ENCODE results near the gene TNIP2. TPM values are rescaled to one million over a fixed set of nuclear protein-coding genes. Genes with fewer than 3 reads are reported as not detected.
A peak's percentile ranks its signal among the peaks of the same experiment; 100 is the strongest.

TNIP2 gene
- total and polyA plus RNA-seq, 2 of the 8 experiments (the other 6 are each of a cell fraction or from before 2014, with no cell fraction given) = 23.7 to 37.7 TPM

DNA sequence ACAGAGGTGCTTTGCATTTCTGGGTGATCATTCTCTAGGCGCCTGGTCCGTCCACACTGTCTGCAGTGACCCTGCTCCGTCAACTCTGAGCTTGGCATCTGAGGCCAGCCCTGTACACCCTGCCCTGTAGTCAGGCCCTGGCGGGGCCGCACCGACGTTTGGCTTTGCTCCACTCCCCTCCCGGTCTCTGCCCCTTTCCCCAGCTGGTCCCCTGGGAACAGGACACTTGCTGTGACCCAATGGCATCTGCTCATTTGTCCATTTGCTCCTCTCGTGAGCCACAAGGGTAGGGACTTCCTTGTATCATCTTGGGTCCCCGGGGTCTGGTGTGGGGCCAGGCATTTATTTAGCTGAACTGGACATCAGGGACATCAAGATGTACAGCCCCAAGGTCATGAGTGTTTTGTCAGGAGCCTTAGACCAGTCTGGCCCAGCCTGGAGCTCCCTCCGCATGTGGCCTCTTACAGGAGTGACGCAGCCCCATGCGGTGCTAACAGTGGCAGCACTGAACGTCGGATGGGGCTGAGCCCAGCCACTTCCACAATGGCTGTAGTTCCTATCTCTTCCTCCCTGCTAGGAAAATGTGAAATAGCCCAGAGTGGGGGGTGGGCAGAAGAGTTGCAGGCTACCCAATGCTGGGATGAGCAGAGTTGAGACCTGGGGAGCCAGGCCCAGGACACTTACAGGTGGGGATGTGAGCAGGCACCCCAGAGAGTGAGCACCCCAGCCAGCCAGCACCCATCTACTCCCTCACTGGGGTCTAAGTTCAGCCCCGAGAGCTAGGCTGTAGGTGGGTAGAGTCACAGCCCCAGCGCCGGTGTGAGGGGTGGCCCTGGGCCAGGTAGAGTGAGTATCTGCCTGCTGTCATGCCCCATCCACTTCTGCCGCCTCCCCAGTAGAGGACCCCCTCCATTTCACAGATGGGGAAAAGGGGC lies 34.7 kb upstream of the TNIP2 start:
- no peak overlapping the region for H2BK120ac ChIP-seq (replicated peaks; ENCODE audit: low read depth, low read length)
- no peak overlapping the region for H3K56ac ChIP-seq (replicated peaks; ENCODE audit: insufficient read length, low read depth, low read length)
- H3K36me3 ChIP-seq (ENCODE audit: control insufficient read depth in 2 of 4, insufficient read depth in 4 of 4, low read length in 3 of 4) = no peaks in the 10 kb centered on the region
- peaks cover 0 to 19% (median 12%) of the 10 kb centered on the region in 4 experiments; a peak in 5 of 7 replicates for H3K27me3 ChIP-seq (replicated peaks in 1 of 4; ENCODE audit: control insufficient read depth in 3 of 4, extremely low read depth in 1 of 4, insufficient read depth in 3 of 4, low read length in 3 of 4)
- 79% methylated on average over 19 of the region's 19 CpGs; no CpG with 5 or more reads in 1 of the 2 experiments for WGBS, 2 experiments (ENCODE audit: extremely low coverage in 1 of 2, insufficient coverage in 1 of 2, insufficient read length in 1 of 2, insufficient replicate concordance in 2 of 2, low coverage in 1 of 2, low lambda C conversion rate in 2 of 2, missing lambda C conversion rate in 1 of 2)
- no peak overlapping the region for H3K23ac ChIP-seq (ENCODE audit: insufficient read length)
- no peak overlapping the region for H2BK5ac ChIP-seq (ENCODE audit: low read depth, low read length)
- H4K8ac ChIP-seq (ENCODE audit: extremely low read depth, insufficient read depth, low read length) = peak overlapping the region; percentile 43; the same call in 1 of the 2 replicates
- H3K4ac ChIP-seq (replicated peaks; ENCODE audit: insufficient read length, low read depth, low read length) = no peak overlapping the region
- H3K9me3 ChIP-seq (ENCODE audit: insufficient read depth in 2 of 2, low read depth in 1 of 2, low read length in 1 of 2) = no peaks in the 10 kb centered on the region; a peak in 1 of 4 replicates
- peak overlapping the region; percentile 41 for H4K91ac ChIP-seq (replicated peaks; ENCODE audit: insufficient read length, low read length)
- H3K4me3 ChIP-seq (ENCODE audit: extremely low read depth in 1 of 4, insufficient read depth in 2 of 4, low read depth in 3 of 4, low read length in 4 of 4) = no peak overlapping the region
- H4K20me1 ChIP-seq (replicated peaks in 1 of 2; ENCODE audit: control insufficient read depth in 1 of 2, insufficient read depth in 2 of 2, low read length in 2 of 2) = peaks cover 2 to 3% of the 10 kb centered on the region in 2 experiments
- no peaks in the 10 kb centered on the region; the same call in 1 of the 2 replicates for H3K23me2 ChIP-seq (ENCODE audit: low read depth, low read length)
- H3K79me2 ChIP-seq (ENCODE audit: control insufficient read depth in 1 of 2, insufficient read depth in 2 of 2, low read length in 2 of 2) = no peaks in the 10 kb centered on the region
- no peak overlapping the region for H3K27ac ChIP-seq (ENCODE audit: low read depth, low read length)
- DNase-seq (ENCODE audit: low read depth in 1 of 2, low spot score in 2 of 2) (no peak), FAIRE-seq (no peak)
- H2AFZ ChIP-seq (ENCODE audit: low read length) = no peak overlapping the region
- H3K79me1 ChIP-seq (ENCODE audit: low read depth, low read length) = 0 out of 2 replicates have a peak, but pooled peaks cover 2% of the 10 kb centered on the region
- ChIA-PET CTCF (ENCODE audit: partially characterized antibody) (interaction anchor here (0.8 to 1.5 kb wide), 3 partner anchors 10 to 33 kb away, joined by 3 to 5 read pairs (median 3); no protein-coding TSS in a partner anchor), POLR2A (ENCODE audit: partially characterized antibody) (interaction anchor here (0.6 to 2.6 kb wide), 6 partner anchors 11 to 38 kb away, joined by 3 to 10 read pairs (median 6); no protein-coding TSS in a partner anchor)
- H2BK15ac ChIP-seq (ENCODE audit: low read length) = peak overlapping the region; percentile 75; the same call in 1 of the 2 replicates
- no peak overlapping the region for H2AK5ac ChIP-seq (ENCODE audit: low read depth, low read length)
- H4K5ac ChIP-seq (ENCODE audit: insufficient read length, low read depth, low read length) = no peak overlapping the region
- peaks cover 0 to 24% (median 13%) of the 10 kb centered on the region in 4 experiments; a peak in 6 of 7 replicates for H3K4me1 ChIP-seq (replicated peaks in 1 of 4; ENCODE audit: control insufficient read depth in 3 of 4, insufficient read depth in 4 of 4, low read length in 3 of 4)
- H3K18ac ChIP-seq (ENCODE audit: extremely low read depth, low read length) = no peak overlapping the region
- peak overlapping the region; percentile 39; the same call in 1 of the 2 replicates for H2BK12ac ChIP-seq (ENCODE audit: low read depth, low read length)
- no peak overlapping the region for H3K14ac ChIP-seq (ENCODE audit: insufficient read length)
- no peak overlapping the region for H3K9ac ChIP-seq (replicated peaks in 1 of 4; ENCODE audit: extremely low read depth in 1 of 4, low read depth in 3 of 4, low read length in 3 of 4)
- H2BK20ac ChIP-seq (ENCODE audit: low read length) = peak overlapping the region; percentile 40; the same call in 1 of the 2 replicates
- H3K4me2 ChIP-seq (ENCODE audit: insufficient read depth in 1 of 2, low read depth in 2 of 2, low read length in 2 of 2) = no peak overlapping the region
- TF ChIP-seq CHD1 (IDR thresholded peaks at IDR 0.05; ENCODE audit: low read depth, low read length) (no peak), USF2 (IDR thresholded peaks at IDR 0.05; ENCODE audit: low read length) (no peak), POLR2A (IDR thresholded peaks at IDR 0.05; ENCODE audit: control extremely low read depth in 1 of 2, low read depth in 2 of 2, low read length in 2 of 2) (no peak), ATF3 (IDR thresholded peaks at IDR 0.05; ENCODE audit: insufficient read depth, low read depth, low read length) (no peak), FOSL1 (IDR thresholded peaks at IDR 0.05; ENCODE audit: insufficient read depth, low read depth, low read length) (no peak), RAD21 (IDR thresholded peaks at IDR 0.05 in 1 of 2, conservative IDR thresholded peaks at IDR 0.05 in 1 of 2; ENCODE audit: low read depth in 2 of 2, low read length in 2 of 2) (no peak), TAF1 (IDR thresholded peaks at IDR 0.05; ENCODE audit: low read depth, low read length) (no peak), BCL11A (IDR thresholded peaks at IDR 0.05; ENCODE audit: low read depth in 2 of 2, low read length in 2 of 2) (no peak), KDM4A (IDR thresholded peaks at IDR 0.05; ENCODE audit: low read depth, low read length, severe bottlenecking) (no peak)
